CD1c-positive myeloid dendritic cell (primary cell): ENCODE results near the gene LRRC75B.
"Not testable (repeated sequence)": the region's sequence is repeated elsewhere in the genome, so short reads cannot be mapped to it uniquely, and the experiment has no call there.

Experiments used
- DNase-seq: peaks from one replicate; pipeline ENCODE4 v3.0.0-alpha.2; 2016; ENCODE audit errors: extremely low spot score

LRRC75B gene

DNA sequence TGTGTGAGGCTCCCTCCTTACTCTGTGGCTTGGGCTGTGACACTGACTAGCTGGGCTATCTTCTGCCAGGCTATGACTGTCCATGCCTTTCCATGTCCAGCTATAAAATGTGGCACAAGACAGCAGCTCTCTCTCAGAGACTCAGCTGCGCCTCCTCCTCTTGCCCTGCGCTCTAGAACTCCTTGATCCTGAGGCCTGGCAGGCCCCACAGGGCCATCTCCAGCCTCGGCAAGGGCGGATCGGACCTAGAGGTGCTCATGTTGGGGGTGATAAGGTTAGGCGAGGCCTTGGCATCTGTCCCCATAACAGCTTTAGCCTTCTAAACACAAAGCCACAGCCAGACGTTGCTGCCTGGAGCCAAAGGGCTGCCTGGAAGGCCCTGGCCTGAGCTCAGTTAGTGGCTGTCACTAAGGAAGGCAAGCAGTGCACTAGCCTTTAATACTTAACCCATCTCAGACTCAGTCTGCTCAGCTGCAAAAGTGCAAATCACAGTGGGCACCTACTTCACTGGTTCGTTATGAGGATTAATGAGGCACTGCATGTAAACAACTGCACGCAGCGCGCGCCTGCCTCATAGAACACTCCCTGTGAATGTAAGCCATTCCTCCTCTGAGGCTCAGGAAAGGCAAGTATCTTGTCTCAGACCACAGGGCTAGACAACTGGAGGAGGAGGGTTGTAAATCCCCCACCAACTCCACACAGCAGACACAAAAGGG is 39.1 kb downstream of the LRRC75B start:
- no peak for DNase-seq

DNA sequence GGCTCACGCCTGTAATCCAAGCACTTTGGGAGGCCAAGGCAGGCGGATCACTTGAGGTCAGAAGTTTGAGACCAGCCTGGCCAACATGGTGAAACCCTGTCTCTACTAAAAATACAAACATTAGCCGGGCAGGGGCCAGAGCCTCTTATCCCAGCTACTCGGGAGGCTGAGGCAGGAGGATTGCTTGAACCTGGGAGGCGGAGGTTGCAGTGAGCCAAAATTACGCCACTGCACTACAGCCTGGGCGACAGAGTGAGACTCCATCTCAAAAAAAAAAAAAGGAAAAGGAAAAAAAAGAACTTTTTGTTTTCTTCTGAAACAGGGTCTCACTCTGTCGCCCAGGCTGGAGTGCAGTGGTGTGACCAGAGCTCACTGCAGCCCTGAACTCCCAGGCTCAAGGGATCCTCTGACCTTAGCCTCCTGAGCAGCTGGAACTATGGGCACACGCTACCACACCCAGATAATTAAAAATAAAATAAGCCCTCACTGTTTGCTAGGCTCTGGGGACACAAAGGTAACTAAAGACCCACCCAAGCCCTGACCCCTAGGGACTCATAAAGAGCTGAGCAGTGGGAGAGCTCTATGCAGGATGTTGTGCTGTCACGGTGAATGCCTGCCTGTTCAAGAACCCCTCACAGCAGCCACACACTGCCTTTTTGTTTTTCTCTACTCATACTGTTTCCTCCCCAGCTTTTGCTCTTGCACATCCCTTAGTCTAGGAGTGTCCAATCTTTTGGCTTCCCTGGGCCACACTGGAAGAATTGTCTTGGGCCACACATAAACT is 40.2 kb downstream of the LRRC75B start:
- DNase-seq = not testable (repeated sequence)

DNA sequence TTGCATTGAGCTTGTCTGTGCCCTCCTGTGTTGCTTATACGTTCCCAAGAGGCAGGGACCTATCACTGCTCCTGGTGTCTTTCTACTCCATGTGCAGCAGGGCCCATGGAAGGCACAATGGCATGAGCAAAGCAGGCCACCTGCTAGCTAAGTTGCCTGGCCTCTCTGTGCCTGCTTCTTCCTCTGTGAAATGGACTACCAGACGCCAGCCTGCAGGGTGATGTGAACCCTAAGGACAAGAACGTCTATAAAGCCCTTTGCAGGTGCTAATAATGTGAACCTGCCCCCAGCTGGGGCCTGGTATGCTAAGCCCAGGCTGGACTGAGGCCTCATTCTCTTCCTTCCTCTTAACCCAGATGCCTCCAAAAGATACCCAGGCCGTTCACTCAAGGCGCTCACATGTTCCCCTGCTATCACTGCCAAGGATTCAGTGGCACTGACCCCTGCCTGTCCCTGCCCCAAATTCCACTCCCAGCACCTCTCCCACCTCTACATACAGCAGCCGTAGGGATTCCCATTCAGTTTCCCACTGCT is 41.9 kb downstream of the LRRC75B start:
- DNase-seq = no peak

DNA sequence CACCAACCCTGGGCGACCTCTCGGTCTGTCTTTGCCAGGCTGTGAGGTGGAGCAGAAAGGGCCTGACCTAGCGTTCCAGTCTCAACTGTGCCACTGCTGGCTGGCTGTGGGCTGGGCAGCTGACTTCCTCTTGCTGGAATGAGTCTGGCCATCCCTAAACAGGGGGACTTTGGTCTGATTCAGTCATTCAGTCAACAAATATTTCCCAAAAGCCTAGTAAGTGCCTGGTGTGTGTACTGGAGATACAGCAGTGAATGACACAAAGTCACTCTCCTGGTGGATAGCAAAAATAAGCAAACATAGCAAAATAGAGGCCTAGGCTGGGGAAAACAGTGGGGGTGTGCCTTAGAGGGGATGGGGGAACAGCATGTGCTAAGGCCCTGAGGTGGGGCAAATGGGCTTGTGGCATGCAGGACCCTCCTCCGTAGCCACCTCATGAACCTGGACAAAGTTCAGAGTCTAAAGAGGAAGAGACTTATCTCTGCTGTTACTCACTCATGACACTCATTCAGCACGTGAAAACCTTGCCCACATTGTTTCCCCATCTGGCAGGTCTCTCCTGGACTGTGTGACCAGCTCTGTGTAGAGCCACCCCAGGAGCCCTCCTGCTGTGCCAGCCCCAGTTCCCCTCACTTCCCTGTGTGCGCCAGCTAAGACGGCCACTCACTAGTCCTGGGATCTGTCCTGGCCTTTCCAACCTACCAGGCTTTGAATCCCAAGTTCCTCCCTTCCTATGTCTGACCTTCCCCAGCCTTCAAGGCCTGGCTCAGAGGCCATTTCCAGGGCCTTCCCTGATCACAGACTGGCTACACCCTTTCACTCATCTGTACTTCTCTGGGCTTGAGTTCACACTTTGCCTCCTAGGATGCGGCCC is 42.6 kb downstream of the LRRC75B start:
- peak; percentile 85 for DNase-seq

DNA sequence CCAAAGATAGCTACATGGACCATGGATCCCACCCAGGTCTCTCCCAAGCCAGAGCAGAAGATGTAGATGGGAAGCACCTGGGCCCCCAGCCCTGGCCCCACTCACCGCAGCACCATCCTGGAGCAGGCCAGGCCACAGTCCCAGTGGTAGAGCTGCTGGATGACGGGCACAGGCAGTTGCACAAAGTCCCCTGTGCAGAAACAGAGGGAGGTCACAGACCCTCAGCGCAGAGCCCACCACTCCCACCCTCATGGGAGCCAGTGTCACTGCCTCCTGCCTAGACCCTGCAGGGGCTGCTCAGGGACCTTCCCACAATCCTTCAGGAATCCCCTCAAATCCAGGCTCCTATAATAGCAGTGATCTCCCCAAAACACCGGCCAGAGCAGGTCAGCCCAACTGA is 44.1 kb downstream of the LRRC75B start:
- no peak for DNase-seq

DNA sequence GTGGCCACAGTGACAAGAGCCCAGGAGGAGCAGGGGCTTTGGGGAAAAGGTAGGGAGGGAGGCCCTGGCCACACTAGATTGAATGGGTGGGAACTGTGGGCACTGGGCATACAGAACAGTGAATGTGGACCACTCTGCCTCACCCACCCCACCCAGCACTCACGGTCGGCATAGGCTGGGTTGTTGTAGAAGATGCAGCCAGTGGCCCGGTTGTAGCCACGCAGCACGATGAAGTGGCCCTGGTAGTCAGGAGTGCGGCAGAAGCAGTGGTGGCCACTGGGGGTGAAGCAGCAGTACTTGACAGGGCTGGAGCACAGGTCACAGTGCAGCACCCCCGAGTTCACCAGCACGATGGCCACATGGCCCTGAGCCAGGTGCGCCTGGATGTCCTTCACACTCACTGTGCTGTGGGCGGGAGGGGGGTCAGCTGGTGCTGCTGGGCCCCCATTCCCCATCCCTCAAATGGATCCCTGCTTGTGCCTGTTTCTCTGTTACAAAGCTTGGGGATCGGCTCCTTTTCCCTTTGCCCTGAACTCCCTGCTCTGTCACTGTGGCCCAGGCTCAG is 49.1 kb downstream of the LRRC75B start:
- DNase-seq = no peak

DNA sequence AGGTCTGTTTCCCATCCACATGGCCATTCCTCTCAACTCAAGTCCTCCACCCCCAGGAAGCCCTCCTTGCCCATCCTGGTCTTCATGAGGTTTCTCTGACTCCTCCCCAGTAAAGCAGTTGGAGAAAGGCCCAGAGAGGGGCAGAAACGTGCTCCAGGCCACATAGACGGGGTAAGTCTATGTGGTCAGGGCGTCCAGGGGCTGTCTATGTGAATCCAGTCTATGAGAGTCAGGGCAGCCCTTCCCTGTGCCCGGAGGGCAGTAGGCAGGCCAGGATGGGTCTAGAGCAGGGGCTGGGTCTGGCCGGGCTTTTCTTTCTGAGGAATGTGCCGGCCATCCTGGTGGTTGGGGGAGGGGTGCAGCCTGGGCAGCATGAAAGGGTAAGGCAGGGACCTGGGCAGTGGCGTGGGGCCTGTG is 49.7 kb downstream of the LRRC75B start:
- no peak for DNase-seq

DNA sequence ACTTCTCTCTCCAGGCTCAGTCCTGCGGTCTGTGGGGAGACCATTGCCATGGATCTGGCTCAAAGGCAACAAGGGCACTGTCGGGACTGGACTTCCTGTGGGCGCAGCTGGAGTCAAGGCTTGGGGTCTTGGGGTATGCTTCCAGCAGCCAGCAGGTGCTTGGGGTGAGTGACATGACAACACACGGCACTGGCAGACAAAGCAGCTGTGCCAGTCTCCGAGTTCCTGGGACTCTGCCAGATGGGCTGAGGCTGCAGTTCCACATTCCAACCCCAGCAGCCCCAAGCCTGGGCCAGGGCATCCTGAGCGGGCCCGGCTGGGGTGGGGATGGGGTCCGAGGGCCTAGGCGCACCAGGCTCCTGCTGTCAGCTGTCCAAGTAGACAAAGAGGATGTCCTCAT is 50.2 kb downstream of the LRRC75B start:
- DNase-seq = no peak

DNA sequence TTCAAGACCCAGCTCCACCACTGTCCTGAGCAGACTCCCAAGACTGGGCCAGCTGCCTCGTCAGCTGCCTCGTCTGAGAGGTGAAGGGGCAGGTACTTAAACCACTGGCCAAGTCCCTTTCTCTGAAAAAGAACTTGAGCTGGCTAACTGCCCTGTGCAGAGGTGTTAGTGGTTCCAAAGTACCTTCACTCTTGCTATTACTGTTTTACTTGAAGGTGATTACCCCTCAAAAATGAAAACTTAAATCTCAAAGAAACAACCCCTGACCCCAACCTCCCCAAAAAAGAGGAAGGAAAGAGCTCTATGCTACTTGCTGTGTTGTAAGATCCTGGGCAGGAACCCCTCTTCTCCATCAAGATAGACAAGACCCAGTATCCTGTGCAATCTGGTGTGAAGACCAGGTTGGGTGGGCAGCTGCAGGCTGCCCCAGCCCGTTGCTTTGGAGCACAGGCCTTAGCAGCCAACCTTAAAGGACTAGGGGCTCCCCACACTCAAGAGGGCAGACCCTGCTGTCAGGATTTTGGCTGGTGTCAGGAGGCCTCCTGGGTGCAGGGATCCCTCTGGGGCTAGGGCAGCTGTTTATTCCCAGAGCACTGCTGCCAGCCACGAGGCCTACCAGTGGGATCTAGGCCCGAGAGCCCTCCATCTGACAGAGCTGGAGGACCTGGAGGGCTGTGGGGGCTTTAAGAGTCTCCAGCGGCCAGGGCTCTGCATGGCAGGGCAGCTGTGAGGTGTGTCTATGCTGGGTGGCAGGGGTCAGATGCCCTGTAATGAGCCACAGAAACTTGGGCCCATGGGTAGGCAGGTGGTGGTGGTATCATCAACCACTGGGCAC is 51.0 kb downstream of the LRRC75B start:
- DNase-seq = no peak

DNA sequence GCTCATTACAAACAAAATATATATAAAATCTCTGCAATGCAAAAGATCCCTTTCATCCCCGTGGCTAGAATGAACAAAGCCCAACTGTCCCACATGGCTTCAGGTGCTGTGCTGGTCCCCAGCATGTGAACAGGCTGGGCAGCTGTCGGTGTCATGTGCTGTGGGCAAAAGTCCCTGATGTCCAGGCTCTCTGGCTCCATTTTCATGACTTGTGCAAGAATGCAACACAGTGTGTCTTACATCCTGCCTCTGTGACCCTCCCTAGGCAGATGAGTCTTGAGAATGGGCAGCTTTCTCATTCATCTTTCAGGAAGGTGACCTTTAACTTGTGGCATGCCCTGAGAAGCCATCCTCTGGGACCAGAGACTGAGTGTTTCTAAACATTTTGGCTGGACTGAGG is 52.4 kb downstream of the LRRC75B start:
- DNase-seq = no peak

DNA sequence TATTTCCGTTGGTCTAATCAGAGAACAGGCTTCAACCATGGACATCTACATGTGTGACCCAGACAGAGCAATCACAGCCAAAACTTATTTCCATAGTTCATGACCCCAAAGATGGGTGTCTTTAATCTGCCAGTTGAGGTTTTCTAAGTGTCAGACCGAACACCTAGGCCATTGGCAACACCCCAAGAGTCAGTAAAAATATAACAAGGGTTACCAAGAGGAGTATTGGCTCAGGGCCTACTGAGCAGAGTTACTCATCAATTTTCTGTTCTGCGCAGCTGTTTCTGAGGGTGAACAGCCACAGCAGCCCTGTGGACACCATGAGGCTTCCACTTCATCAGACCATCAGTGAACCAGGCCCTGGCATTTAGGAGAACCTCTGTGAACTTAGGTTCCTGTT is 56.8 kb downstream of the LRRC75B start:
- no peak for DNase-seq
